Common myeloid progenitor, CD34-positive (primary cell): Measurements from ENCODE around the gene KRTAP9-4.
"Not testable (repeated sequence)": the region's sequence is repeated elsewhere in the genome, so short reads cannot be mapped to it uniquely, and the experiment has no call there.

Experiments used
- CTCF ChIA-PET: fragments of 350-600 bp; sonication (Branson Sonifier 250); formaldehyde crosslinking; loops from one replicate; lab custom pipeline; 2021; ENCODE audit warnings: antibody characterized with exemption; lab: Charles Lee
- POLR2A ChIA-PET: fragments of 350-600 bp; sonication (Branson Sonifier 250); formaldehyde crosslinking; loops from one replicate; lab custom pipeline; 2021; ENCODE audit warnings: antibody characterized with exemption; lab: Charles Lee
- DNase-seq, 3 donors: peaks; one replicate each; pipeline versions ENCODE4 v3.0.0 to v3.0.0-alpha.2; 2013
- H3K27ac ChIP-seq, 2 experiments: 1 replicate in 1 of 2; 2 replicates in 1 of 2; pipeline ENCODE4 v1.7.0; 2013; ENCODE audit warnings: inconsistent platforms in 2 of 2, low read length in 2 of 2, mild to moderate bottlenecking in 2 of 2, low read depth in 1 of 2, moderate library complexity in 1 of 2; ENCODE audit not compliant: severe bottlenecking in 2 of 2, insufficient read depth in 1 of 2, poor library complexity in 1 of 2
- H3K27me3 ChIP-seq, 5 experiments: replicated peaks in 2 of 5; 1 replicate in 3 of 5; 2 replicates in 2 of 5; pipeline versions ENCODE4 v1.6.1 to v1.7.0; 2013; ENCODE audit warnings: low read length in 4 of 5, mild to moderate bottlenecking in 2 of 5, moderate library complexity in 2 of 5, inconsistent platforms in 1 of 5; ENCODE audit not compliant: insufficient read depth in 5 of 5, control insufficient read depth in 4 of 5
- H3K36me3 ChIP-seq, 4 experiments: 1 replicate in 2 of 4; 2 replicates in 2 of 4; pipeline versions ENCODE4 v1.6.1 to v1.7.0; 2013; ENCODE audit warnings: low read length in 3 of 4, control low read depth in 1 of 4, mild to moderate bottlenecking in 1 of 4; ENCODE audit not compliant: control insufficient read depth in 4 of 4, insufficient read depth in 4 of 4
- H3K4me1 ChIP-seq, 4 experiments: 1 replicate in 3 of 4; 2 replicates in 1 of 4; pipeline versions ENCODE4 v1.6.1 to v1.7.1; 2013; ENCODE audit warnings: low read length in 3 of 4, mild to moderate bottlenecking in 3 of 4, control low read depth in 1 of 4, inconsistent platforms in 1 of 4, moderate library complexity in 1 of 4; ENCODE audit not compliant: control insufficient read depth in 4 of 4, insufficient read depth in 4 of 4; ENCODE audit errors: control extremely low read depth in 1 of 4
- H3K4me3 ChIP-seq, 7 experiments: 1 replicate in 4 of 7; 2 replicates in 3 of 7; pipeline versions ENCODE4 v1.5.1 to v1.7.0; 2013; ENCODE audit warnings: mild to moderate bottlenecking in 7 of 7, low read length in 6 of 7, moderate library complexity in 6 of 7, inconsistent platforms in 2 of 7, low read depth in 2 of 7, control low read depth in 1 of 7; ENCODE audit not compliant: insufficient read depth in 4 of 7, control insufficient read depth in 1 of 7; ENCODE audit errors: extremely low read depth in 1 of 7
- H3K9me3 ChIP-seq, 5 experiments: 1 replicate in 4 of 5; 2 replicates in 1 of 5; pipeline versions ENCODE4 v1.6.1 to v1.7.1; 2013; ENCODE audit warnings: low read length in 4 of 5, mild to moderate bottlenecking in 2 of 5, inconsistent platforms in 1 of 5, low read depth in 1 of 5, moderate library complexity in 1 of 5; ENCODE audit not compliant: control insufficient read depth in 4 of 5, insufficient read depth in 2 of 5; ENCODE audit errors: control extremely low read depth in 1 of 5
- WGBS: methylation state at CpG from one replicate; pipeline ENCODE4 v1.1.5; 2013; ENCODE audit not compliant: insufficient coverage; 5-methylcytosine and 5-hydroxymethylcytosine counted together

KRTAP9-4 gene

GRCh38 chr17:41230094-41230493, 19.4 kb upstream of the KRTAP9-4 start:
- Histone ChIP-seq H3K4me3 (no peak overlapping the region), H3K9me3 (peaks cover 0 to 1% (median 0%) of the 10 kb centered on the region in 5 experiments), H3K27ac (no peak overlapping the region), H3K36me3 (no peaks in the 10 kb centered on the region), H3K4me1 (no peaks in the 10 kb centered on the region), H3K27me3 (peaks cover 0 to 2% (median 0%) of the 10 kb centered on the region in 5 experiments)
- POLR2A ChIA-PET = no interaction called here
- no peak for DNase-seq
- CTCF ChIA-PET = no interaction called here

DNA sequence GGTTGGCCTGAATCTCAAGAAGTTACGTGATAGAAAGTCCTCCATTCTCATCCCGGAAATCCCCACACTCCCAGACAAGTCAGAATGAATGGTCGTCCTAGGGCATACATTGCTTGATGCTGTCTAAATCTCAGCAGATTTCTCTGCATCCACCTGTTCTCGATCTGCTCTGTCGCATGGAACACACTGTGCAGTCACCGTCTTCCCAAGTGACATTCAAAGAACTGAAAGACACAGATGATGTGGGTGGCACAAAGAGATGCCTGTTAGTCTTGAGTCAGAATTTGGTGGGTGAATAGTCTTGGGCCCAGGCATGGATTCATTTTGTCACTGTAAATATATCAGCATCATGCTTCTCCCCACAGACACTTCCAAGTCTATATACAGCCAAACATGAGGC, 17.8 kb upstream of the KRTAP9-4 start:
- no peak overlapping the region for H3K27ac ChIP-seq
- H3K4me3 ChIP-seq = no peak overlapping the region
- ChIA-PET POLR2A (no interaction called here), CTCF (no interaction called here)
- no peaks in the 10 kb centered on the region for H3K4me1 ChIP-seq
- peaks cover 0 to 1% (median 0%) of the 10 kb centered on the region in 5 experiments for H3K9me3 ChIP-seq
- WGBS = 99% methylated on average over 6 of the region's 6 CpGs
- H3K27me3 ChIP-seq = peaks cover 0 to 2% (median 0%) of the 10 kb centered on the region in 5 experiments
- H3K36me3 ChIP-seq = no peaks in the 10 kb centered on the region
- DNase-seq = no peak

DNA sequence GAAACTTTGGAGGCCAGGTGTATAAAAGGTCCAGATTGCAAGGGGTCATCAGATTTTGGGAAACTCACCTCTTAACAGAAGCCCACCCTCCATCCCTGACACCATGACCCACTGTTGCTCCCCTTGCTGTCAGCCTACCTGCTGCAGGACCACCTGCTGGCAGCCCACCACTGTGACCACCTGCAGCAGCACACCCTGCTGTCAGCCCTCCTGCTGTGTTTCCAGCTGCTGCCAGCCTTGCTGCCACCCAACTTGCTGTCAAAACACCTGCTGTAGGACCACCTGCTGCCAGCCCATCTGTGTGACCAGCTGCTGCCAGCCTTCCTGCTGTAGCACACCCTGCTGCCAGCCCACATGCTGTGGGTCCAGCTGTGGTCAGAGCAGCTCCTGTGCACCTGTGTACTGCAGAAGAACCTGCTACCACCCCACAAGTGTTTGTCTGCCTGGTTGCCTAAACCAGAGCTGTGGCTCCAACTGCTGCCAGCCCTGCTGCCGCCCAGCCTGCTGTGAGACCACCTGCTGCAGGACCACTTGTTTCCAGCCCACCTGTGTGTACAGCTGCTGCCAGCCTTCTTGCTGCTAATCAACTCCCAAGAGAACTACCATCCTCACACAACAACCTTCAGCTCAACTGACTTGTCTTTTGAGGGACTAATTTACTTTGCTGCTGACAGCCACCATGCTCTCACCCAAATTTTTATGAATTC, 16.9 kb upstream of the KRTAP9-4 start, which contains the start of gene KRTAP9-3:
KRTAP9-3 (plus strand) TSS at position 51 of the 707 bp plus-strand sequence; CDS start at position 104, 53 bp downstream.
- POLR2A ChIA-PET, H3K4me1 ChIP-seq: not testable (repeated sequence)

DNA sequence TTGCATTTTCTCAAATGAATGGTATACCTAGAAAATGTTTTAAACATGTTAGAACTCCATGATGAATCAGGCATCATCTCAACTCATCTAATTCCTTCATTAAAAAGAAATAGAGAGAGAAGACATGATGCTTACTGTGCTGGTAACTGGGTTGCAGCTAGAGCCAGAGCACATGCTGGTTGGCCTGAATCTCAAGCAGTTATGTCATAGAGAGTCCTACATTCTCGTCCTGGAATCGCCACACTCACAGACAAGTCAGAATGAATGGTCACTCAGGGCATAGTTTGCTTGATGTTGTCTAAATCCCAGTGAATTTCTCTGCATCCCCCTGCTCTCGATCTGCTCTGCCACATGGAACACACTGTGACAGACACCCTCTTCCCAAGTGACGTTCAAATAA, 12.4 kb upstream of the KRTAP9-4 start:
- H3K27me3 ChIP-seq, H3K4me1 ChIP-seq, H3K36me3 ChIP-seq, H3K9me3 ChIP-seq, CTCF ChIA-PET, POLR2A ChIA-PET, H3K4me3 ChIP-seq, H3K27ac ChIP-seq, DNase-seq: not testable (repeated sequence)
- WGBS = 97% methylated on average over 3 of the region's 4 CpGs

More for the DNA sequence above, 16.9 kb upstream of the KRTAP9-4 start, which contains the start of gene KRTAP9-3:
- H3K4me3 ChIP-seq, CTCF ChIA-PET, H3K36me3 ChIP-seq, H3K27ac ChIP-seq, H3K27me3 ChIP-seq, H3K9me3 ChIP-seq: not testable (repeated sequence)
- peak in 2 of 3 donors; percentile 6 to 28 for DNase-seq
- 100% methylated on average over 1 of the region's 1 CpG for WGBS

DNA sequence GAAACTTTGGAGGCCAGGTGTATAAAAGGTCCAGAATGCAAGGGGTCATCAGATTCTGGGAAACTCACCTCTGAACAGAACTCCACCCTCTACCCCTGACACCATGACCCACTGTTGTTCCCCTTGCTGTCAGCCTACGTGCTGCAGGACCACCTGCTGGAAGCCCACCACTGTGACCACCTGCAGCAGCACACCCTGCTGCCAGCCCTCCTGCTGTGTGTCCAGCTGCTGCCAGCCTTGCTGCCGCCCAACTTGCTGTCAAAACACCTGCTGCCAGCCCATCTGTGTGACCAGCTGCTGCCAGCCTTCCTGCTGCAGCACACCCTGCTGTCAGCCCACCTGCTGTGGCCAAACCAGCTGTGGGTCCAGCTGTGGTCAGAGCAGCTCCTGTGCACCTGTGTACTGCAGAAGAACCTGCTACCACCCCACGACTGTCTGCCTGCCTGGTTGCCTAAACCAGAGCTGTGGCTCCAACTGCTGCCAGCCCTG, 11.5 kb upstream of the KRTAP9-4 start, which contains the start of gene KRTAP9-8:
KRTAP9-8 (plus strand) TSS at position 51 of the 489 bp plus-strand sequence; CDS start at position 104, 53 bp downstream.
- POLR2A ChIA-PET = not testable (repeated sequence)

DNA sequence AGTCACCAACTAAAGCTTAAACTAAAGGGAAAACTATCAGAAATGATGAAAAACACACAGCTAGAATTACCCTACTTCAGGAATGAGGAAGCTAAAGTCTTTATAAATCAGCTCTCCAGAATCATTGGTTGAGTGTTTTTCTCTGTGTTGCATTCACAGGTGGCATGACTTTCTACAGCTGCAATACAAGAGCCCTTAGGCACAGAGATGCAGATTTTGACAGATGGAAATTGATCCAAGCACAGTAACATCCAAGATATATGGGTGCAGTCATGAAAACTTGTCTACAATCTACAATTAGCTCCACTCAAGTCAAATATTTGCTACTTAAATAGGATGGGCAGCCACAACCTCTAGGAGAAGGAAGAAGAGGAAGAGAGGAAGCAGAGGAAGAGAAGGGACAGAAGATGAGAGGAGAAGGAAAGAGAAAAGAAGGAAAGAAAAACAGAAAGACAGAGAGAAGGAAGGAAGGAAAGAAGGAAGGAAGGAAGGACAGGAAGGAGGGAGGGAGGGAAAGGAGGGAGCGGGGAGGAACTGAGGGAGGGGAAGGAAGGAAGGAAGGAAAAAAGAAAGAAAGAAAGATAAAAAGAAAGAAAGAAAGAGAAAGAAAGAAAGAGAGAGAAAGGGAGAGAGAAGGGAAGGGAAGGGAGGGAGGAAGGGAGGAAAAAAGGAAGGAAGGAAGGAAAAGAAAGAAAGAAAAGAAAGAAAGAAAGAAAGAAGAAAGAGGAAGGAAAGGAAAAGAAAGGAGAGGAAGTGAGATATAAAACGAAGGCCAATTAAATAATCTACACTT, 2.3 kb upstream of the KRTAP9-4 start:
- H3K36me3 ChIP-seq, H3K4me3 ChIP-seq, H3K9me3 ChIP-seq, CTCF ChIA-PET, H3K27ac ChIP-seq, DNase-seq, POLR2A ChIA-PET, H3K27me3 ChIP-seq, H3K4me1 ChIP-seq: not testable (repeated sequence)
- 100% methylated on average over 1 of the region's 2 CpGs for WGBS

More for the DNA sequence above, 11.5 kb upstream of the KRTAP9-4 start, which contains the start of gene KRTAP9-8:
- H3K36me3 ChIP-seq, H3K4me1 ChIP-seq, DNase-seq, H3K27me3 ChIP-seq, H3K9me3 ChIP-seq, H3K27ac ChIP-seq, CTCF ChIA-PET, H3K4me3 ChIP-seq: not testable (repeated sequence)
- WGBS = no CpG with 5 or more reads among the region's 3 CpGs

- DNase-seq = no peak
- Histone ChIP-seq H3K9me3 (no peaks in the 10 kb centered on the region), H3K27me3 (peaks cover 0 to 4% (median 0%) of the 10 kb centered on the region in 5 experiments), H3K36me3 (no peaks in the 10 kb centered on the region), H3K4me1 (no peaks in the 10 kb centered on the region), H3K27ac (no peak overlapping the region), H3K4me3 (no peak overlapping the region)
- CTCF ChIA-PET = interaction anchor here (0.9 kb wide), 1 partner anchor 71 kb away, joined by 3 read pairs; no protein-coding TSS in a partner anchor
- POLR2A ChIA-PET = no interaction called here
- WGBS = 80% methylated on average over 1 of the region's 1 CpG
These were observed 1.8 kb downstream of the KRTAP9-4 start for GRCh38 chr17:41251261-41251660.
